ENCODE results near the gene COL13A1. TPM values are rescaled to one million over a fixed set of nuclear protein-coding genes. Genes with fewer than 3 reads are reported as not detected.

Gene COL13A1
- total RNA-seq, 1 donor from 2014 or later = 25.6 TPM

DNA sequence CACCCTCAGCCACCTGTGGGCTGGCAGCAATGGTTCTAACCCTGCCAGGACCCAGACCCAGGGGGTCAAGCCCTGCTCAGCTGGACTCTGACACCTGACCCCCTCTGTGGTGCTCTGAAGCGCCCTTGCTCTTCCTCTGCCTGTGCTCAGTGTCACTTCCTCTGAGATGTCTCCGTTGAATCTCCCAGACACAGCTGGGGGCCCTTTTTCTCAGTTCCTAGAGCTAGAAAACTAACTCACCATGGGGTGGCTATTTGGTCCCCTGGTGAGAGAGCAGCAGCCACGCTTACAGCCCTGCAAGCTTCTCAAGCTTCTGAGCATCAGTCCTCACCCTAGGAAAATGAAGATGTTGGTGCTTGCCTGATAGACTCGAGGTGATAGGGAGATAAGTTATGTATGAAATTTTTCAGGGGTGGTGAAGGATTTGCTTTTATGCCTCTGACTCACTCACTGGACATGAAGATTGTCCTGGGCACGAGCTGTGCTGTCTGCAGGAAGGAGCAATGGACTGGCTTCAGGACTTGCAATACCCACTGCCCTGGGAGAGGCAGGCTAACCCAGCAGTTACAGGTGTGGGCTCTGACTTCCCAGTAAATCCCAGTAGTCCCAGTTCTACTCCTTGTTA lies 29.6 kb downstream of the COL13A1 start:
- Mint-ChIP-seq H3K4me3 (ENCODE audit: unreplicated experiment) (no peak overlapping the region), H3K9me3 (ENCODE audit: low read depth) (no peaks in the 10 kb centered on the region), H3K36me3 (ENCODE audit: low read depth) (peaks cover 22% of the 10 kb centered on the region), H3K27me3 (ENCODE audit: low read depth) (no peaks in the 10 kb centered on the region), H3K27ac (ENCODE audit: unreplicated experiment) (no peak overlapping the region), H3K4me1 (ENCODE audit: low read depth) (peaks cover 5% of the 10 kb centered on the region)
- DNase-seq (ENCODE audit: low spot score) = no peak
- TF ChIP-seq CTCF (IDR thresholded peaks at IDR 0.05) = no peak

GRCh38 chr10:69835233-69835632 lies 33.5 kb downstream of the COL13A1 start:
- Mint-ChIP-seq H3K27me3 (ENCODE audit: low read depth) (no peaks in the 10 kb centered on the region), H3K4me1 (ENCODE audit: low read depth) (peaks cover 22% of the 10 kb centered on the region), H3K9me3 (ENCODE audit: low read depth) (no peaks in the 10 kb centered on the region), H3K27ac (ENCODE audit: unreplicated experiment) (no peak overlapping the region), H3K36me3 (ENCODE audit: low read depth) (peaks cover 5% of the 10 kb centered on the region), H3K4me3 (ENCODE audit: unreplicated experiment) (no peak overlapping the region)
- TF ChIP-seq CTCF (IDR thresholded peaks at IDR 0.05) = no peak
- no peak for DNase-seq (ENCODE audit: low spot score)

- H3K4me1 Mint-ChIP-seq (ENCODE audit: low read depth) = peaks cover 22% of the 10 kb centered on the region
- no peak for TF ChIP-seq CTCF (IDR thresholded peaks at IDR 0.05)
- no peak overlapping the region for H3K27ac Mint-ChIP-seq (ENCODE audit: unreplicated experiment)
- no peak overlapping the region for H3K4me3 Mint-ChIP-seq (ENCODE audit: unreplicated experiment)
- peaks cover 5% of the 10 kb centered on the region for H3K36me3 Mint-ChIP-seq (ENCODE audit: low read depth)
- H3K9me3 Mint-ChIP-seq (ENCODE audit: low read depth) = no peaks in the 10 kb centered on the region
- no peaks in the 10 kb centered on the region for H3K27me3 Mint-ChIP-seq (ENCODE audit: low read depth)
- DNase-seq (ENCODE audit: low spot score) = no peak
Observed at GRCh38 chr10:69835875-69836730, 34.4 kb downstream of the COL13A1 start.

DNA sequence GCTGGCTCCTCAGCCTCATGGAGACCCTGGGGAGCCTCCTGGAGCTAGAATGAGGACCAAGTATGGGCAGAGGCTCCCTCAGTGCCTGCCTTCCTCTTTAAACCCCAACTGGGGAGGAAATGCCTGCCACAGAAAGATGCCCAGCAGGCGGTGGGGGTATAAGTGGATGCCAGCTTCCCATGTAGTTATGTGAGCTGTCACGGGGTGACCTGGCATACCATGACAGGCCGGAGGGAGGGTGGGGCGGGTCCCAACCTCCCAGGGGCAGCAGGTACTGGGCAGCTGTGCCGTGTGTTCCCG lies 35.0 kb downstream of the COL13A1 start:
- no peak for DNase-seq (ENCODE audit: low spot score)
- Mint-ChIP-seq H3K4me3 (ENCODE audit: unreplicated experiment) (no peak overlapping the region), H3K36me3 (ENCODE audit: low read depth) (peaks cover 5% of the 10 kb centered on the region), H3K27me3 (ENCODE audit: low read depth) (no peaks in the 10 kb centered on the region), H3K4me1 (ENCODE audit: low read depth) (peaks cover 17% of the 10 kb centered on the region), H3K27ac (ENCODE audit: unreplicated experiment) (no peak overlapping the region), H3K9me3 (ENCODE audit: low read depth) (no peaks in the 10 kb centered on the region)
- no peak for TF ChIP-seq CTCF (IDR thresholded peaks at IDR 0.05)

- H3K27ac Mint-ChIP-seq (ENCODE audit: unreplicated experiment) = no peak overlapping the region
- H3K36me3 Mint-ChIP-seq (ENCODE audit: low read depth) = peaks cover 5% of the 10 kb centered on the region
- H3K27me3 Mint-ChIP-seq (ENCODE audit: low read depth) = no peaks in the 10 kb centered on the region
- no peak for DNase-seq (ENCODE audit: low spot score)
- H3K9me3 Mint-ChIP-seq (ENCODE audit: low read depth) = no peaks in the 10 kb centered on the region
- TF ChIP-seq CTCF (IDR thresholded peaks at IDR 0.05) = no peak
- H3K4me1 Mint-ChIP-seq (ENCODE audit: low read depth) = peaks cover 17% of the 10 kb centered on the region
- no peak overlapping the region for H3K4me3 Mint-ChIP-seq (ENCODE audit: unreplicated experiment)
Observed at GRCh38 chr10:69837261-69837660, 35.6 kb downstream of the COL13A1 start.

Data from chondrocyte (in vitro differentiated cells).